ENCODE results near the gene DGUOK.

Gene DGUOK

DNA sequence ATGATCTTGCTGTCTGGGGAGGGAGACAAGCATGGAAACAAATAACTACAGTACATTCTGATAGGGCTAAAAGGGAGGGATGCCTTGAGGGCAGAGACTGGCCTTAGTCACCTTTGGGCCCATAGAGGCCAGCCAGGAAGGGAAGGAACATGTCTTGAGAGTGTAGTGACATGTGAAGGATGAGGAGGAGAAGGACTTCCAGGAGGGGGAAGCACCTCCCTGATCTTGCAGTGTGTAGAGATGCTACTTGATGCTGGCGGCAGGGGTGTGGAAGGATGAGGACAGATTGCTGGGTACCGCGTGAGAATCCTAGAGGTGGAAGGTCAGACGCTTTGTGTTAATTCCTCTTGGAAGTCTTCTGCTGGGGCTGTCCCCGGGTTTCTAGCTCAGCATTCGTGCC, 71.1 kb downstream of the DGUOK start:
- DNase-seq (ENCODE audit: low read depth, low spot score), result no peak

DNA sequence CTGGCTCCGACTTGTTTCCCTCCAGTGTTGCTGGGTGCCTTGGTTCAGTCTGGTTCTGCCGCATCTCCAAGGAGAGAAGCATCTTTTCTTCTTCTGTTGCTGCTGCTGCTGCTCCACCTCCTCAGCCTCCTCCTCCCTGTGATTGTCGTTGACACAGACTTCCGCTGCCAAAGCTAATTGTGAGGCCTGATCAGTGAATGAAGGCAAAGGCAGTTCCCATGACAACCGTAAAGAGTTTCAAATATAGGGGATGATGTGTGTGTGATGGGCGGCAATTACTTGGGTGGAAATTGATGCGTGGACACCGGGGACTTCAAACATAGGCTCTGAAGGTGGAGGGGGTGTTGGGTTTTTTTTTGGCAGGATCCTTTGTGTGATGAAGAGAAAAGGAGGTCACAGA, 71.8 kb downstream of the DGUOK start:
- DNase-seq (ENCODE audit: low read depth, low spot score), result no peak

DNA sequence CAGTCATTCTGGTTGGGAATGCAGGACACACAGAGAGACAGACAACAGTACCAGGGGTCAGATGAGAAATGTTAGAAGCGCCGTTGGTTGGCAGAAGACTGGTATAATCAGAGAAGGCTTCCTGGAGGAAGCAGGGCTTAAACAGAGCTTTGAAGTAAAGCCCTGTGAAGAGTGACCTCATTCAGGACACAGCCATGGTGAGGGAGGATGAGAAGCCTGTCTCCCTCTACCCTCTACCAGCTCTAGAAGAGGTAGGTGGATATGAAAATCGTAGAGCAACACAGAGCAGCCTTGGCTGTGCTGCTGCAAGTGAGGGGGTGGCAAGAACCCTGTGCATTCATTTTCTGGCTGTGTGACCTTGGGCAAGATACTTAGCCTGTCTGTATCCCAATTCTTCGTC, 72.3 kb downstream of the DGUOK start:
- DNase-seq (ENCODE audit: low read depth, low spot score), result no peak

DNA sequence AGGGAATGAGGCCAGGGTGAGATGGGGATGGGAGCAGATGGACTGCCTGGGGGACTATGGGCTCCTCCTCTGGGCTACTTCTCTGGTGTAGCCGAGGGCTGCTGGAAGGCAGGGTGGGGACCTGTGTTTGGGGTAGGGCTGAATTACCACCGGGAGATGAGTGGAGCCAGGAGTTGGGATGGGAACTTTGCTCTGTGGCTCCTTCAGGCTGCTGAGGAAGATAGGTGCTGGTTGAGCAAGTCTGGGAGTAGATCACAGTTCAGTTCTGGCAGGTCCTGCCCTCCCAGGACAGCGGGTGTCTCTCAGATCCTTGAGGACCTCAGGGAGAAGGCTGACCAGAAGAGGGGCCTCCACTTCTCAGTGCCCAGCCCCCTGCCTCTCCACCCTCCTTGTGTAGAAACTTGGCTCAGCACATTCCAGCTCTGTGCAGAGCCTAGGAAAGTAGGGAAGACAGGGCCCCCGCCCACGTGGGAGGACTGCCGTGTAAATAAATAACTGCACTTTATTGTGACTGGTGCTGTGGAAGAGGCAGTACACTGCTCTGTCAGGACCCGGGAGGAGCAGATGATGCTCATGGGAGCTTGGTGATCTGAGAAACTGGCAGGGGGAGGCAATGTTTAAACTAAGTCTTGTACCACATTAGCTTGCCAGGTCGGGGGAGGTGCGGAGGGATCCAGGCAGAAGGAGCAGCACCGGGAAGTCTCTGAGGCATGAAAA, 73.4 kb downstream of the DGUOK start:
- no peak for DNase-seq (ENCODE audit: low read depth, low spot score)

DNA sequence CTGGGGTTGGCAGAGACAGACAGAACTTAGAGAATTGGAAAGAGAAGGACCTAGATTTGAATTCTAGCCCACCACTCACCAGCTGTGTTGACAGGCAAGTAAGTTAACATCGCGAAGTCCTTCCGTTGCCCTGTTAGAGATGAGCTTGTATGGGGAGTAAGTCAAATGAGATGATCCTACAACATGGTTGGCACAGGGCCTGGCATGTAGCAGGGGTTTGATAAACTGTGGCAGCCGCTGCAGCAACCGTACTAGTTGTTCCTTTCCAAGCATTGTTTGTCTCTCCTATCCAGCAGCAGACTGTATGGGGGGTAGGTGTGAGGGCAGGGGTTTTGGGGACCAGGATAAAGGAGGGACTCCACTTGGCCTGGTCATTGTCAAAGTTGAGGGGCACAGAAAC, 74.0 kb downstream of the DGUOK start:
- no peak for DNase-seq (ENCODE audit: low read depth, low spot score)

DNA sequence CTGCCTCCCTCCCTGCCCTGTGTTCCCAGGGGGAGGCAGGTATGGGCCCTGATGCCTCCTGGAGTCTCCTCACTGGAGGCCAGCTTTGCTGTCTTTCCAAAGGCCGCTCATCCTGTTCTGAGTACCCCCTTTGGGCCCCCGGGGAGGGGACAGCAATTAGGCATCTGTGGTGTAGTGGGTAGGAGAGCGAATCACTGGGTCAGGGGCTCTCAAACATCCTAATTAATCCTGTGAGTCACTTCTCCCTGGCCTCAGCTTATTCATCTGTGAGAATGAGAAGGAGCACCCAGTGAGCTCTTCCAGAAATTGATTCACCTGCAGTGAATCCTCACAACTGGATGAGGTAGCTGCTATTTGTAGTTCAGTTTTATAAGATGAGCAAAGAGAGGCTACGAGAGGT, 74.4 kb downstream of the DGUOK start:
- no peak for DNase-seq (ENCODE audit: low read depth, low spot score)

DNA sequence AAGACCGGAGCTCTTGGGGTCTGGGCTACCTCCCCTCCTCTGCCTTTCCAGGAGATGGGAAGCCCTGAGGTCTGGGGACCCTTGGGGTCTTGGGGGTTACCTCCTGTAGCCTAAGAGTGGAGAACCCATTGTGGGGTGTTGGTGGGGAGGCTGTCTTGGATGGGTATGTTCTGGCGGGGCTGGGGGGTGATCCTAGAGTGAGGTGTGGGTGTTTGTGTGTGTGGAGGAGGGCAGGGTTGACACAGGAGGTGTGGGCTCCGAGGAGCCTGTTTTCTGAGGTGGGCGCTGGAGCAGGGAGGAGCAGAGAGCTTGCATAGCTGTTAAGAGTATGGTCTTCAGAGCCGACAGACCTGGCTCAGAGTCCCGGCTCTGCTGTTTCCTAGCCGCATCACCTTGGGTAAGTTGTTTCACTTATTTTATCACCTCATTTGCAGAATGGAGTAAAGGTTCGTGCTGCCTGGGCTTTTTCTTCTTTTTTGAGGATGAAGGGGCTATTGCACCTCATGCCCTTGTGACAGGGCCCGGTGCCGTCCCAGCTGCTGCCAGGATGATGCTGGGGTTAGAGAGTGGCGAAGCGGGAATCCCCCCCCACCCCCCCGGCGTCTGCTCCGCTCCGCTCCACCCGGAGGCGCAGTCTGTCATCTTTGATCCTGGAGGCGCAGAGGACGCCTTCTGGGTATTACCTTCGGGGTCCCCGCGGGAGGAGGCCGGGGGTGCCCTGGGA, 75.3 kb downstream of the DGUOK start:
- no peak for DNase-seq (ENCODE audit: low read depth, low spot score)

DNA sequence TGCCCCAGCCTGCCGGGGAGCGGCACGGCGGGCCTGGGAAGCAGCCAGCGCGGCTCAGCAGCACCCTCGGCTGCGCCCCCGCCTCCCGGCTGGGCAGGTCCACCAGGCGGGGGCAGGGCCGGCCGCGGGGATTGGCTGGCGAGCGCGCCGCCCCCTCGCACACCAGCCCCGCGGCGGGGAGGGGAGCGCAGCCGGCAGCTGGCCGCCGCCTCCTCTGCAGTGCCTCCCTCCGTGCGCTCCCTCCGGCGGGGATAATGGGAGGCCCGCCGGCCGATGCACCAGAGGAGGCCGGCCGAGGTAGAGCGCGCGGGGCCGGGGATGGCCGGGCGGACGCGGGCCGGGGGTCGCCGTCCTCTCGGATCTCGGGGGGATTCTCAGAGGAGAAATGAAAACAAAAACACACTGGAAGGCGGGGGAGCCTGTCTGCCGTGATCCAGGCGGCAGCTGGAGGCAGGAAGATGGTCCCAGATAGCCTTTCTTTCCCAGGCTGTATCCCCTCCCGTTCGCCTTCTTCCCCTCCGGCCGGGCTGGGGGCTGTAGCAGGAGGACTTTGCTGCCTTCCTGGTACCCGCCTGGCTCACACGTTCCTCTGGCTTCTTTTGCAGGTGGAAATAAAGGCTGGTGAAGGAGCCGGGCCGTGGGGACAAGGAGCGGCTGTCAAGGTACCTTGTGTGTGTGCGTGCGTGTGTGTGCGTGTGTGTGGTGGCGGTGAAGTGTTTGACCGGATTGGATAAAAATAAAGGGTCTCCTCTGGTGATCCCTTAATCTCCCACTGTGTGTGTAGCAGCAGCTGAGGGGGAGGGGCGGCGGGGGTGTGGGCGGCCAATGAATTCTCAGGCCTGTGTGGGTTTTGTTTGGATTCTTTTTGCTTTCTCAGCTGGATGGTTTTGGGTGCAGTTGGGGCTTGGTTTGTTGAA, 76.1 kb downstream of the DGUOK start:
- no peak for DNase-seq (ENCODE audit: low read depth, low spot score)

DNA sequence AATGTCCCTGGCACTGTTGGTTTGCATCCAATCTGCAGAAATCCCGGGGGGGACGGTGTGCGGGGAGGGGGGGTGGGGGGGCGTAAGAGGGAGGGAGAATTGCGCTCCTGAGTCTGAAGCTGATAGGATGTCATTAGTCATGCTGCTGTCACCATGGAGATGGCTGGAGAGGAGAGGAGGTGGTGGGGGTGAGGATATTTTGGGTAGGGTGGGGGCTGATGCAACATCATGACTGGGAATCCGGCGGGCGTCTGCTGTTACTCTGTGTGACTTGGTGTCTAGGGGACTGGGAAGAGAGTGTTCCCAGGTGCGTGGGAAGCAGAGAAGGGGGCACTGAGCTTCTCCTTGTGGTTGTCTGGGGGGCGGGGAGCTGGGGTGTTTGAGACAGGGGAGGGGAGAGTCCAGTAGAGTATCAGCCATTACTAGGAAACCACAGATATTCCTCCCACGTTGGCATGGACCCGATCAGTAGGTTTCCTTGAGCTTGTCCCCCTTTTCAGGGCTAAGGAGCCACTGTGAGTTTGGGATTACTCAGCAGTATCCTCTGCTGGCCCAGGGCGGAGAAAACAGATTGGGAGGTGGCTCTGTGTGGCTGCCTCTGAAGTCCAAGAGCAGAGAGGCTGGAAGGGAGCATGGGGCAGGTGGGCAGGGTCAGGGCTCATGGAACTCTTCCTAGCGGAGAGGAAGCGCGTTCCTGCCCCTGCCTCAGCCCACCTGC, 77.0 kb downstream of the DGUOK start:
- no peak for DNase-seq (ENCODE audit: low read depth, low spot score)

DNA sequence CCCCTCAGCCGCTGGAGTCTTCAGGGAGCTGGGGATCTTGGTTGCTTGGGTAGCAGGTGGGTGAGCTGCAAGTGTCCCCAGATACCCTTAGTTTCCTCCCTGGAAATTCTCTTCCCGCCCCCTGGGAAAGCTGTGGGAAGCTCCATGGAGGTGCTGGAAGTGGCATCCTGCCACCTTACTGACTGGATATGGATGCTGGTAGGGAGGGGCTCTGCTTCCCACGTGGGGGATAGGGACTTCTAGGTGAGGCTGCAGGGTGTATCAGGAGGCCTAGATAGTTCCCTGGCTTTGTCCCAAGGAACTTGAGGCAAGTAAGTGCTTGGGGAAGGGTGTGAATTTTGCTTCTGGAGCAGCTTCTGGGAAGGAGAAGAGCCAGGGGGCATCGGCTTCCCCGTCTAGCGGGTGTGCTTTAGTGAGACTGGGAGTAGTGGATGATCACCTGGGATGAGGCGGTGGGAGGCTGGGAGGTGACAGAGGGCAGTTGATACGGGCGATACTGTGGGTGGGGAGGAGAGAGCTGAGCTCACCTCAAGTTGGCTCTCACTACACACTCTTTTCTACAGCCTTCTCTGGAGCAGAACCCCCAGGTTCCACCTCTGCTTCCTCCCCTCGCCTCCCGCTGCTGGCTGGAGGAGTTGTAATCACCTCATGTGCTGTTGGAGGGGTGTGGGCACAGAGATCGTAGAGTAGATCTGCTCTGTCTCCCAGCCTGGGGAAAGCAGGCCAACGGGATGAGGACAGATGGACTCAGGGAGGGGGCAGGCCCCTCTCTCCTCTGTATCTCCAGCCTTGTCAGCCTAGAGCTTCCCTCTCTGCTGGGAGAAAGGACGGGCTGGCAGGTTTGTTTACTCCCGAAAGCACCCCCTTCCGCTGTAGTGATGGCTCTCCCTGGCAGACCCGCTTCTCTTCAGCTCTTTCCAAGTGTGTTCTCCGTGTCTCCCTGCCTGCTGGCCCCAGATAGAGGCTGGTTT, 77.8 kb downstream of the DGUOK start:
- DNase-seq (ENCODE audit: low read depth, low spot score), result no peak

DNA sequence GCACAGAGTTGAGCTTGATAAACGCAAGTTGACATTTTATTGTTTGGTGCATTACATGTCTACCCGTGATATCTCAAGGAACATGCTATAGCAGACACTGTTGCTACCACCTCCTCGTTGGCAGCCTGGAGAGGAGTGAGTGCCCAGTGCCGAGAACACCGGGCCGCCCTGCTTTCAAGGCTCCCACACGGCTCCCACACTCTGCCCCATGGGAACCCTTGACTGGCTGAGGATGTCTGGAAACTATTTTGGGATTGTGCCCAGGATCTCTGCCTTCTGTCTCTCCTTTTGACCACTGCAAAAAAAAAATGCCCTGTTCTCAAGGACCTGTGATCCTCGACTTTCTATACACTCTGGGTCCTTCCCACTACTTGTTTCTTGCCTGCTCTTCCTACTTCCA, 79.1 kb downstream of the DGUOK start:
- DNase-seq (ENCODE audit: low read depth, low spot score), result no peak

DNA sequence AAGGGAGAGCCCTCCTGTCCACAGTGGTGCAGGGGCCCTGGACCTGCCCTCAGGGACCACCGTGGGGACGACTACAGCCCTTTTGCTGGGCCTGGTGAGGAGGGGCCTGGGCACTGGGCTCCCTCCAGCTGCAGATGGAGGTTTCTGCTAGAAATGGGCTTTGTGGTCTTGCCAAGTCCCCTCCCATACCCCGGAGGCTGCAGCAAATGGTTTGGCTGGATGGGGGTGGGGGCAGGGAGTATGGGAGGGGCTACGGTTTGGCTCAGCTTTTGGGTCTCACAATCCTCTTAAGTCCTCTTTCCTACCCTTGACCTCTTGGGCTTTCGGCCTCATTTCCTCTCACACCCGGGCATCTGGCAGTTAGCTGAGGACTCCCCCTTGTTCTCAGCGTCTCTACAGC, 79.8 kb downstream of the DGUOK start:
- no peak for DNase-seq (ENCODE audit: low read depth, low spot score)

DNA sequence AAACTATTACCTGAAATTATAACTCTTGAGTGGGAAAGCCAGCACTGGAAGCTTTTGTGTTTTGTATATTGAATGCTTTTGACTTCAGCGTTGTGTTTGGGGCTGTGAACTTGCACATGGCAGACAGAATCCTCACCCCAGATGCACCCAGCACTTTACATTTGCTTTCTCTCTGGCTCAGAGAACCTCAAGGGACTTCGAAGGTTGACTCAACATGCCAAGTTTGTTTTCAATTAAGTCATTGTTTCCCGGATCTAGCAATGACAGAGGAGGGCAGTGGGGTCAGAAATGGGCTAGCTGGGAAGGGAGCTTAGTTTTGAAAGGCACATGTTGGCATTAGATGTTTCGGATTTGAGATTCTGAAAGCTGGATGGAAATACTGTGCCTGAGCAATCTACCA, 80.4 kb downstream of the DGUOK start:
- no peak for DNase-seq (ENCODE audit: low read depth, low spot score)

DNA sequence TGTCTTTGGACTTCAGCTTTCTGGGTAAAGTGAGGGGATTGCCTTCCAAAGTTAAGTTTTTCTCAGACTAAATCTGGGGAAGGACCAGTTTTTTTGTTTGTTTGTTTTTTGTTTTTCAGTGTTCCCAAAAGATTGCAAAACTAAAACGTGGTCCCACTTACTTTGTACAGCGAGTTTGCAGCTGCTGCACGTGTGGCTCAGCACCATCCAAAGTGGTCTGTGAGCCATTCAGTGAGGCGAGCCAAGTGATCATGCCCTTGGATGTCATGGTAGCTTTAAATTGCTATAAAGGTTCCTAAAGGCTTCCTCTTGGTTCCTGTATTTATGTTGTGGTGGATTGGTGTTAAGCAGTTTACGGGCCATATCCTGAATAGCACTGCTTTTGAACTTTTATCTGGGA, 81.0 kb downstream of the DGUOK start:
- no peak for DNase-seq (ENCODE audit: low read depth, low spot score)
